ENCODE measurements around the gene WBP1L.

DNA sequence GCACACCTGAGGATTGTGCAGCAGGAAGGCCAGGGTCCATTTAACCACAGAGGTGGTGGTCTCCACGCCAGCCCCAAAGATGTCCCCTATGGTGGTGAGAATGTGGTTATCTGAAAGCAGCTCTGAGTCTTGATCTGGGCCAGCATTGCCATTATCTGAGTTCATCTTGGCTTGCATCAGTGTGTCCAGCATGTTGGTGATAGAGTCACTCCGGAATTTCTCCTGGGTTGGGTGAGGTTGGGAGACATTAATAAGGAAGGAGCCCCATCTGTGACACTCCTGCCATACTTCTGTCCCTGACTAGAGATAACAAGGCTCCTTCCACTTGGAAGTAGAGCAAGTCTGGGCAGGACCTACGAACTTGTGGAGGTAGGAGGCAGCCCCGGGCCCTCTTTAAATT lies 89.2 kb downstream of the WBP1L start:
- TF ChIP-seq SPI1 (IDR thresholded peaks at IDR 0.05; ENCODE audit: borderline replicate concordance, low read depth): no peak
- TF ChIP-seq, protein P1, sequence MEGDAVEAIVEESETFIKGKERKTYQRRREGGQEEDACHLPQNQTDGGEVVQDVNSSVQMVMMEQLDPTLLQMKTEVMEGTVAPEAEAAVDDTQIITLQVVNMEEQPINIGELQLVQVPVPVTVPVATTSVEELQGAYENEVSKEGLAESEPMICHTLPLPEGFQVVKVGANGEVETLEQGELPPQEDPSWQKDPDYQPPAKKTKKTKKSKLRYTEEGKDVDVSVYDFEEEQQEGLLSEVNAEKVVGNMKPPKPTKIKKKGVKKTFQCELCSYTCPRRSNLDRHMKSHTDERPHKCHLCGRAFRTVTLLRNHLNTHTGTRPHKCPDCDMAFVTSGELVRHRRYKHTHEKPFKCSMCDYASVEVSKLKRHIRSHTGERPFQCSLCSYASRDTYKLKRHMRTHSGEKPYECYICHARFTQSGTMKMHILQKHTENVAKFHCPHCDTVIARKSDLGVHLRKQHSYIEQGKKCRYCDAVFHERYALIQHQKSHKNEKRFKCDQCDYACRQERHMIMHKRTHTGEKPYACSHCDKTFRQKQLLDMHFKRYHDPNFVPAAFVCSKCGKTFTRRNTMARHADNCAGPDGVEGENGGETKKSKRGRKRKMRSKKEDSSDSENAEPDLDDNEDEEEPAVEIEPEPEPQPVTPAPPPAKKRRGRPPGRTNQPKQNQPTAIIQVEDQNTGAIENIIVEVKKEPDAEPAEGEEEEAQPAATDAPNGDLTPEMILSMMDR (IDR thresholded peaks at IDR 0.05; ENCODE audit: insufficient read depth, low read length): no peak
- TF ChIP-seq, protein P2, sequence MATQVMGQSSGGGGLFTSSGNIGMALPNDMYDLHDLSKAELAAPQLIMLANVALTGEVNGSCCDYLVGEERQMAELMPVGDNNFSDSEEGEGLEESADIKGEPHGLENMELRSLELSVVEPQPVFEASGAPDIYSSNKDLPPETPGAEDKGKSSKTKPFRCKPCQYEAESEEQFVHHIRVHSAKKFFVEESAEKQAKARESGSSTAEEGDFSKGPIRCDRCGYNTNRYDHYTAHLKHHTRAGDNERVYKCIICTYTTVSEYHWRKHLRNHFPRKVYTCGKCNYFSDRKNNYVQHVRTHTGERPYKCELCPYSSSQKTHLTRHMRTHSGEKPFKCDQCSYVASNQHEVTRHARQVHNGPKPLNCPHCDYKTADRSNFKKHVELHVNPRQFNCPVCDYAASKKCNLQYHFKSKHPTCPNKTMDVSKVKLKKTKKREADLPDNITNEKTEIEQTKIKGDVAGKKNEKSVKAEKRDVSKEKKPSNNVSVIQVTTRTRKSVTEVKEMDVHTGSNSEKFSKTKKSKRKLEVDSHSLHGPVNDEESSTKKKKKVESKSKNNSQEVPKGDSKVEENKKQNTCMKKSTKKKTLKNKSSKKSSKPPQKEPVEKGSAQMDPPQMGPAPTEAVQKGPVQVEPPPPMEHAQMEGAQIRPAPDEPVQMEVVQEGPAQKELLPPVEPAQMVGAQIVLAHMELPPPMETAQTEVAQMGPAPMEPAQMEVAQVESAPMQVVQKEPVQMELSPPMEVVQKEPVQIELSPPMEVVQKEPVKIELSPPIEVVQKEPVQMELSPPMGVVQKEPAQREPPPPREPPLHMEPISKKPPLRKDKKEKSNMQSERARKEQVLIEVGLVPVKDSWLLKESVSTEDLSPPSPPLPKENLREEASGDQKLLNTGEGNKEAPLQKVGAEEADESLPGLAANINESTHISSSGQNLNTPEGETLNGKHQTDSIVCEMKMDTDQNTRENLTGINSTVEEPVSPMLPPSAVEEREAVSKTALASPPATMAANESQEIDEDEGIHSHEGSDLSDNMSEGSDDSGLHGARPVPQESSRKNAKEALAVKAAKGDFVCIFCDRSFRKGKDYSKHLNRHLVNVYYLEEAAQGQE (IDR thresholded peaks at IDR 0.05; ENCODE audit: insufficient replicate concordance, low read depth): no peak
- no peak for TF ChIP-seq GABPA (IDR thresholded peaks at IDR 0.05; ENCODE audit: low read depth)
- TF ChIP-seq POLR2AphosphoS5 (IDR thresholded peaks at IDR 0.05; ENCODE audit: low read depth): no peak

Measured in HL-60 (cell line).